Parietal lobe (tissue), 1 donor: Measurements from ENCODE around the gene PWP2. TPM values are rescaled to one million over a fixed set of nuclear protein-coding genes. Genes with fewer than 3 reads are reported as not detected.

Experiments
- total RNA-seq: library from RNA; depleted of rRNA; stranded (reverse); fragments of >200 nt; gene quantifications from one replicate; pipeline ENCODE4 v1.2.3, GENCODE V29; 2014

The PWP2 gene
- total RNA-seq: 8.1 TPM

DNA sequence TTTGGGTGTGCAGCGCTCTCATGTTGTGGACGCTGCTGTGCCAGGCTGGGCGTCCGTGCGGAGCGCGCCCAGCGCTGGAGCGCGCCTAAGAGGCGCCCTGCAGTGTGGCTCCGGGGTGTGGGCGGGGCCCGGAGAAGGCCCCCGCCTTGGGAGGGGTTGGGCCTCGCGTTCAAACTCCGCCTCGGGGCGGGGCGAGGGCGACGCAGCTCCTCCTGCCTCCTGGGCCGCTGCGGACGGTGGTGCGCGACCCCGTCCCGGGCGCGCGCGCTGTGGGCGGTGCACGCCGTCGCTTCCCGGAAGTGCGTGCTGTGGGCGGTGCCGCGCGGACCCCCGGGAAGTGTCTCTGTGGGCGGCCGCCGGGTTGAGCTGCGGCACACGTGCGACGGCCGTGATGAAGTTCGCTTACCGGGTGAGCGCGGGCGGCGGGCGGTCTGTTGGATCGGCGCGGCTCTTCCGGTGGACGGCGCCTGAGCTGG lies at the start of gene PWP2:
TSS of gene PWP2 (plus strand) at position 374 of the 476 bp plus-strand sequence. CDS start at position 392, 18 bp downstream.

Other genes with a start within 250 kb of the PWP2 start
- gene AGPAT3, start 242.2 kb upstream of the PWP2 start, total RNA-seq: 40.4 TPM
- 29.7 TPM for gene TRAPPC10, start 95.1 kb upstream of the PWP2 start, total RNA-seq
- gene GATD3, start 26.3 kb downstream of the PWP2 start, total RNA-seq: 22.8 TPM
- gene ICOSLG, start 133.5 kb downstream of the PWP2 start, total RNA-seq: 0.31 TPM
- not detected for gene DNMT3L, start 154.5 kb downstream of the PWP2 start, total RNA-seq
- not detected for gene AIRE, start 178.5 kb downstream of the PWP2 start, total RNA-seq
- 106 TPM for gene PFKL, start 192.7 kb downstream of the PWP2 start, total RNA-seq
- 15.3 TPM for gene CFAP410, start 232.0 kb downstream of the PWP2 start, total RNA-seq
- gene TRPM2, start 246.2 kb downstream of the PWP2 start, total RNA-seq: 2.8 TPM